ENCODE results near the gene CDH4.

The CDH4 gene

GRCh38 chr20:61889659-61890058 is 637.6 kb downstream of the CDH4 start:
- no peak for TF ChIP-seq REST (IDR thresholded peaks at IDR 0.05; ENCODE audit: insufficient replicate concordance, low read depth)
- TF ChIP-seq CTCF (IDR thresholded peaks at IDR 0.05; ENCODE audit: insufficient read depth, low read length), result no peak
- no peak for TF ChIP-seq GABPA (IDR thresholded peaks at IDR 0.05; ENCODE audit: low read depth)
- TF ChIP-seq SPI1 (IDR thresholded peaks at IDR 0.05; ENCODE audit: borderline replicate concordance, low read depth), result no peak
- no peak for TF ChIP-seq POLR2AphosphoS5 (IDR thresholded peaks at IDR 0.05; ENCODE audit: low read depth)
- no peak for DNase-seq (ENCODE audit: low read depth in 1 of 2, low spot score in 1 of 2)
- Histone ChIP-seq H3K27ac (replicated peaks) (no peak overlapping the region), H3K4me3 (replicated peaks; ENCODE audit: insufficient read depth, low read length) (no peak overlapping the region), H3K27me3 (ENCODE audit: insufficient read depth, poor library complexity, severe bottlenecking) (no peaks in the 10 kb centered on the region)

GRCh38 chr20:61890210-61890609 is 638.1 kb downstream of the CDH4 start:
- TF ChIP-seq CTCF (IDR thresholded peaks at IDR 0.05; ENCODE audit: insufficient read depth, low read length) (no peak), GABPA (IDR thresholded peaks at IDR 0.05; ENCODE audit: low read depth) (no peak), REST (IDR thresholded peaks at IDR 0.05; ENCODE audit: insufficient replicate concordance, low read depth) (no peak), POLR2AphosphoS5 (IDR thresholded peaks at IDR 0.05; ENCODE audit: low read depth) (no peak), SPI1 (IDR thresholded peaks at IDR 0.05; ENCODE audit: borderline replicate concordance, low read depth) (no peak)
- H3K4me3 ChIP-seq (replicated peaks; ENCODE audit: insufficient read depth, low read length), result no peak overlapping the region
- no peak for DNase-seq (ENCODE audit: low read depth in 1 of 2, low spot score in 1 of 2)
- no peak overlapping the region for H3K27ac ChIP-seq (replicated peaks)
- no peaks in the 10 kb centered on the region for H3K27me3 ChIP-seq (ENCODE audit: insufficient read depth, poor library complexity, severe bottlenecking)

- Histone ChIP-seq H3K27me3 (ENCODE audit: insufficient read depth, poor library complexity, severe bottlenecking) (no peaks in the 10 kb centered on the region), H3K27ac (replicated peaks) (no peak overlapping the region), H3K4me3 (replicated peaks; ENCODE audit: insufficient read depth, low read length) (no peak overlapping the region)
- TF ChIP-seq POLR2AphosphoS5 (IDR thresholded peaks at IDR 0.05; ENCODE audit: low read depth), result no peak
- TF ChIP-seq GABPA (IDR thresholded peaks at IDR 0.05; ENCODE audit: low read depth), result no peak
- no peak for TF ChIP-seq CTCF (IDR thresholded peaks at IDR 0.05; ENCODE audit: insufficient read depth, low read length)
- no peak for TF ChIP-seq REST (IDR thresholded peaks at IDR 0.05; ENCODE audit: insufficient replicate concordance, low read depth)
- TF ChIP-seq SPI1 (IDR thresholded peaks at IDR 0.05; ENCODE audit: borderline replicate concordance, low read depth), result no peak
- DNase-seq (ENCODE audit: low read depth in 1 of 2, low spot score in 1 of 2), result no peak
Measured at GRCh38 chr20:61891476-61891875, 639.4 kb downstream of the CDH4 start.
